Fibroblast of skin of right biceps (primary cell): ENCODE results near the gene MYO19.

Source experiments
- DNase-seq: peaks from one replicate; pipeline ENCODE4 v3.0.0-alpha.2; 2013

MYO19 gene, protein sequence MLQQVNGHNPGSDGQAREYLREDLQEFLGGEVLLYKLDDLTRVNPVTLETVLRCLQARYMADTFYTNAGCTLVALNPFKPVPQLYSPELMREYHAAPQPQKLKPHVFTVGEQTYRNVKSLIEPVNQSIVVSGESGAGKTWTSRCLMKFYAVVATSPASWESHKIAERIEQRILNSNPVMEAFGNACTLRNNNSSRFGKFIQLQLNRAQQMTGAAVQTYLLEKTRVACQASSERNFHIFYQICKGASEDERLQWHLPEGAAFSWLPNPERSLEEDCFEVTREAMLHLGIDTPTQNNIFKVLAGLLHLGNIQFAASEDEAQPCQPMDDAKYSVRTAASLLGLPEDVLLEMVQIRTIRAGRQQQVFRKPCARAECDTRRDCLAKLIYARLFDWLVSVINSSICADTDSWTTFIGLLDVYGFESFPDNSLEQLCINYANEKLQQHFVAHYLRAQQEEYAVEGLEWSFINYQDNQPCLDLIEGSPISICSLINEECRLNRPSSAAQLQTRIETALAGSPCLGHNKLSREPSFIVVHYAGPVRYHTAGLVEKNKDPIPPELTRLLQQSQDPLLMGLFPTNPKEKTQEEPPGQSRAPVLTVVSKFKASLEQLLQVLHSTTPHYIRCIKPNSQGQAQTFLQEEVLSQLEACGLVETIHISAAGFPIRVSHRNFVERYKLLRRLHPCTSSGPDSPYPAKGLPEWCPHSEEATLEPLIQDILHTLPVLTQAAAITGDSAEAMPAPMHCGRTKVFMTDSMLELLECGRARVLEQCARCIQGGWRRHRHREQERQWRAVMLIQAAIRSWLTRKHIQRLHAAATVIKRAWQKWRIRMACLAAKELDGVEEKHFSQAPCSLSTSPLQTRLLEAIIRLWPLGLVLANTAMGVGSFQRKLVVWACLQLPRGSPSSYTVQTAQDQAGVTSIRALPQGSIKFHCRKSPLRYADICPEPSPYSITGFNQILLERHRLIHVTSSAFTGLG

DNA sequence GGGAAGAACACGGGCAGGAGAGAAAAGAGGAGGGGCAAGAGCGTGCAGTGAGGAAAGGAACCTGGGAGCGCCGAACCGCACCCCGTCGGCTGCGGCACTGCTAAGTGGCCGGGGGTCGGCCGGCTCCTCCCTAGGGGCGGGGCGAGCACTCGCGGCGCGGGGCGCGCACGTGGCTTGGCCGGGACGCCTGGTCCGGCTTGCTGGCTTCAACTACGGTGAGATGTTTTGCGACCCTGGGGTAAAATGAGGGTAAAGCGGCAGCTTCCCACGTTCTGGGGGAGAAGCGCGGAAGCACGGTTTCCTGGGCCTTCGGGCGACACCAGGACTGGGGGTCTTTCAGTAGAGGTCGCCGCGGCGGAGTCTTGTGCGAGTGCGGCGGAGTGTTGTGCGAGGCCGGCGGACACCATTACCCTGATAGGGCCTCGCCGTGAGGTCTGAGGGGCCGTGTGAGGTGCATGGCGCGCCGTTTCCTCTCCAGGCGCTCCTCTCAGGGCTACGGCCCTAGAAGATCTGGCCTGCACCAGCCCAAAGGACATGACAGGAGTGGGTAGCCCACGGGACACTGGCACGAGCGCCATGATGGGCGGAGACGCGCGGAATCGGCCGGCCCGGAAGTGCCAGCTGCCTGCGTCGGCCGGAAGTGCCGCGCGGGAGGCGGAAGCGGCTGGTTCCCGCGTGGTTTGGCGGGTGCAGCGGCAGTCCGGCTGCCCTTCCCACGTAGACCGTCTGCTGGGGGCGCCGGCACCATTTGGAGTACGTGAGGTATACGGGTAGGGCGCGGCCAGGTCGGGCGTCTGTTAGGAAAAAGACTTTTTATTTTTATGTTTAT is at the start of gene MYO19, which contains the start of gene PIGW:
MYO19 (minus strand) TSS at position 29 of the 829 bp plus-strand sequence. CDS start 2,330 bp downstream, outside the sequence.
PIGW (plus strand) TSS at position 148 of the 829 bp plus-strand sequence. CDS start 2,115 bp downstream, outside the sequence.
- peak; percentile 91 for DNase-seq

DNA sequence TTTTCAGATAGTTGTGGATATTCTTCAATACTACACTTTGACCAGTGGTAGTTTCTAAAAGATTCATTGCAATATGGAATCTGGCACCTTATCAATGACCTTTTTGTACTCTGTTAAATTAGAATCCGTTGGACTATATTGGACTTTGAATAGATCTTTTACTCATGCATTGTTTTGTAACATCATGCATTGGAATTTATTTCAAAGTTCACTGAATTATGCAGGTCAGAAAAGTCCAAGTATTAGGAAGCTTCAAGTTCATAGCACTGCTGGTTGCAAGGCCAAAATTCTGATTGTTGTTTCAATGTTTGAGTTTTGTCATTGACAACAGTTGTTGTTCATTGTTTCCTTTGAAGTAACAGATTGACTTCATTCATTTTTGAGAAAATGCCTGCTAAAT is 49.1 kb upstream of the MYO19 start:
- no peak for DNase-seq

DNA sequence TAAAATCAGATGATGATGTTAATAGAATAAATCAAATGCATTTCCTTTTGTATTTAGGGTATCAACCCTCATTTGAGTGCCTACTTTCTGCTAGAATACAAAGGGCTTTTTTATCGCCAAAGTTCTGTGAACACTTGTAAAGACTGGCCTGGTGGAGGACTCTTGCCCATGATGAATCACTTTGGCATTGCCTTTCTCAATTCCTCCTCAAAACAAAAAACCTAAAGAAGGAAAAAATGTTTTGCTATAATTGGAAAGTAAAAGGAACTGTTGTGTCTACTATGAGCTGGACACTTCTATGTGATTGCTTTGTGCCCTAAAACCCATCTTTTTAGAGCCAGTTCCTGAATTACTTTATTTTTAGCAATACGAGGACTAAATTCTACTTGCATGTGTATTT is 44.0 kb upstream of the MYO19 start:
- DNase-seq = no peak

DNA sequence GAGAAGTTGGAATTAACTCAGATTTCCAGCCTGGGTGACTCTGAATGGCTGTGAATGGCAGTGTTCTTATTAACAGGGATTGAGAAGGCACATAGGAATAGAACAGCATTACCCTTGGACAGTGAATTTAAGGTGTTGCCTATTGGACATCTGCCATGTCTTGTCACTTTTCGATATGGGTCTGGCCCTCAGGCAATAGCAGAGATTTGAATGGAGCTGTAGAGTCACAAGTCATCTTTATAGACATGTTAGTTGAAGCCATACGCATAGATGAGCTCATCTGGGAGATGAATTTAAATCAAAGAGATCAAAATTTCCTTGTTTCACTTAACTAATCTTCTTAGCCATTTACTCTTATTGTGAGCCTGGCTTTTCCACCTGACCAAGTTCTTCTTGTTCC is 42.1 kb upstream of the MYO19 start:
- DNase-seq = no peak

DNA sequence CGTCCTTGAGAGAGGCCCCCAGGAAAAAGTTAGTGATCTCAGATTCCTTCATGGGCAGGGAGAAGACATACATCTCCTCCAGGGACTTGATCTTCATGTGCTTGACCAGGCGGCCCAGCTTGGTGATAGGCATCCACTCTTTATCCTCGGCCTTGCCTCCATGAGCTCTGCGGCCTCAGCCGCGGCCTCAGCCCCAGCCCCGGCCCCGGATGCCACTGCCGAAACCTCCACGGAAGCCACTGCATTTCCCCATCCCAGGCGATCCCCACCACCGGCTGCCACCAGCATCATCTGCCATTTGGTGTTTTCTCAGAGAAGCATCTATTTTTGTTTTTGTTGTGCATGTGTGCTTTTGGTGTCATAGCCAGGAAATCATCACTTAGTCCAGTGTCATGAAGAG is 40.4 kb upstream of the MYO19 start:
- no peak for DNase-seq

DNA sequence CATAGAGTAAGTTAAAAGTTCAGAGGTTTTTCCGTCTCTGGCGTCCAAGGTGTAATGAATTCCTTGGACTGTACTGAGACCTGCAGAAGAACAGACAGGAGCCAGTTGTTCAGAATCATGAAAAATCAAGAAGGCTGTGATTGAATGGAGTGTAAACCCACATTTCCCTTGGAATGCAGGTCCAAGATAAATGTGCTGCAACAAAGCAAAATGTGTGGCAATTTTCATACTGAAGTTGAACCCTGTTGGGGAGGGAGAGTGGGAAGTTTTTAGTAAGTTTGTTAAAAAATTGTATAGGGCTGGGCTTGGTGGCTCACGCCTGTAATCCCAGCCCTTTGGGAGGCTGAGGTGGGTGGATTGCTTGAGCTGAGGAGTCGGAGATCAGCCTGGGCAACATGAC is 31.4 kb upstream of the MYO19 start:
- DNase-seq = no peak

DNA sequence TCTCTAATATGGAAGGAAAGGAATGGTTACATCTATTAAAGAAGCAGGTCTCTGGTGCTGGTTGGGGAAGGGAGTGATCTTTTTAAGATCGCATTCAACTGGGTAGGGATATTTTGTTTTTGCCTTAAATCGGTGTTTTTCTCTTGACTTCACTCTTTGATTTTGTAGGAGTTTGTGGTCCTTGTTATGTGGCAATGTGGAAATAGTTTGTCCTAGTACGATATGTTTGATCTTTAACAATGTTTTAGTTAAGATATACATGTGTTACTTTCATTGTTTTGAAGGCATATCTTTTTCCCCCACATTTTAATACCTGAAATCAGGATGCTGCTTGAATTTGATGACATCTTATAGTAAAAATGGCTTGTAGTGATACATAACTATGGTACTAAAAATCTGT is 18.8 kb upstream of the MYO19 start:
- DNase-seq = no peak

DNA sequence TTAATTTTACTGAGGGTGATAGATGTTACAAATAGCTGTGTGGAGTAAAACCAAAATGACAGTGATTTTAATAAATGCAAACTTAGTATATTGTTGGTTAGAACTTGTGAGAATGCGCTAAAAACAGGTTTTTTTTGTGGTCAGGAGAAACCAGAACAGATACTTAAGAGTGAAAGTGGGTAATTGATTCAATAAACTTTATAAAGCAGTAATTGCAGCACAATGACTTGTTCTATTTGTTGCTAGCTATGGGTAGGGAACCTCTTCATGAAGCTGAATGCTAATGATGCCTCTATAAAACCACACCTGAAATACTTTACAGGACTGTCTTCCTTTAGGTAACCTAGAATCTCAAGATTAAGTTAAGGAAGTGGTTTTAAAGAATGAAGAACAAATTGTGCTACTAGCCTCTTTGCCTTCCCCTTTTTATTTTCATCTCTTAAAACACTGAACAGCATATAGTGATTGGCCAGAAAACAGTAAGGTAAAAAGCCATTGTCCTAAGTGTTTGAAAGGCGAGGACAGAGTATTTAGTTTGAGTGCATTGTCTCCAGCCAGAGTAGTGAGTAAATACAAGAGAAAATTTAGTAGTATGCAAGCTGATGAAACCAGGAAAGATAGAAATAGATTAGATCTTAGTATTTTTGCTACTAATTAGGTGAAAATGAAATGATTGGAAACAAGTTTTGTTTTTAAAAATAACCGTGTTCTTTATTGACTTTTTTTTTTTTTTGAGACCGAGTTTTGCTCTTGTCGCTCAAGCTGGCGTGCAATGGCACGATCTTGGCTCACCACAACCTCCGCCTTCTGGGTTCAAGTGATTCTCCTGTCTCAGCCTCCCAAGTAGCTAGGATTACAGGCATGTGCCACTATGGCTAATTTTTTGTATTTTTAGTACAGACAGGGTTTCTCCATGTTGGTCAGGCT is 16.1 kb upstream of the MYO19 start:
- DNase-seq = no peak

DNA sequence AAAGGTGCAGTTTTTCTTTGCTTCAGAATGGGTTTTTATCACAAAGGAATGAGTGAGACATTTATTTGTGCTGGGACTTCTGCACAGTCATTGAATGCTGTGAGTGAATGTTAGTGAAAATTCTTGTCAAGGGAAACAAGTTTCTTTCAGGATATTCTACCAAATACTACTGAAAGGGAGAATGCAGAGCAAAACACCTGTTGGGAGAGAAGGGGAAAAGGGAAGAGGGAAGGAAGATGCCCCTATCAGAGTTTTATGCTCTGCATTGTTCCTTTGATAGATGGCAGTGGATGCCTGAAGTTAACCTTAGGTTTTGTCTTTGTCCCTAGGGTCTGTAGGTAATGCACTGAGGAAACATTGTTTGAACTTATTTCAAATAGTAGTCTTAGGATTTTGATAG is 13.1 kb upstream of the MYO19 start:
- no peak for DNase-seq

DNA sequence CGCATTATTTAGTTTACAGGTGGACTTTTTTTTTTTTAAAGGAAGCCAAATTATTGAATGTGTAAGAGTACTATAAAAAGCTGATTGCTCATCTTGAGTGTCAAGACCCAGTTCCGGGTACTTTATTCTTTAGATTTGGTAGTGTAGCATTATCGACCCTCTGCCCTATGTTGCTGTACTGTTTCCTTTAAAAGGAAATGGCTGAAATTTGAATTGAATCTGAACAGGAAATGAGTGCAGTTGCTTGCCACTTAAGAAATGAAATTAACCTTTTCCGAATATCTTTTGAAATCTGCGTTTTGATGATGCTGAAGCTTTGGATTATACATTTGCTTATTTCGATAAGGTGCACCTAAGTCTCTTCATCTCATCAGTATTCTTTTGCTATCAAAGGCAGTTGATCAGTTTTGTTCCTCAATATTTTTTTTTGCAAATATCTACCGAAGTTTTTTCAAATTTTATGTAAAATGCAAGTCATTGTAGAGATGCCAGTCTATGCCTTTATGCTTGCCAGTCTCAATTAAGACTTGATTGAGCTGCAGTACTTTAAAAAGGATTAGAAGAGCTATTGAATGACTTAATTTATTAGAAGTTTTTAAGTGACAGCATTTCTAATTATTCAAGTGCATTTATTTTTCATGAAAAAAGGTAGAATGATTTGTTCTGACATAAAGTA is 11.9 kb upstream of the MYO19 start:
- no peak for DNase-seq

DNA sequence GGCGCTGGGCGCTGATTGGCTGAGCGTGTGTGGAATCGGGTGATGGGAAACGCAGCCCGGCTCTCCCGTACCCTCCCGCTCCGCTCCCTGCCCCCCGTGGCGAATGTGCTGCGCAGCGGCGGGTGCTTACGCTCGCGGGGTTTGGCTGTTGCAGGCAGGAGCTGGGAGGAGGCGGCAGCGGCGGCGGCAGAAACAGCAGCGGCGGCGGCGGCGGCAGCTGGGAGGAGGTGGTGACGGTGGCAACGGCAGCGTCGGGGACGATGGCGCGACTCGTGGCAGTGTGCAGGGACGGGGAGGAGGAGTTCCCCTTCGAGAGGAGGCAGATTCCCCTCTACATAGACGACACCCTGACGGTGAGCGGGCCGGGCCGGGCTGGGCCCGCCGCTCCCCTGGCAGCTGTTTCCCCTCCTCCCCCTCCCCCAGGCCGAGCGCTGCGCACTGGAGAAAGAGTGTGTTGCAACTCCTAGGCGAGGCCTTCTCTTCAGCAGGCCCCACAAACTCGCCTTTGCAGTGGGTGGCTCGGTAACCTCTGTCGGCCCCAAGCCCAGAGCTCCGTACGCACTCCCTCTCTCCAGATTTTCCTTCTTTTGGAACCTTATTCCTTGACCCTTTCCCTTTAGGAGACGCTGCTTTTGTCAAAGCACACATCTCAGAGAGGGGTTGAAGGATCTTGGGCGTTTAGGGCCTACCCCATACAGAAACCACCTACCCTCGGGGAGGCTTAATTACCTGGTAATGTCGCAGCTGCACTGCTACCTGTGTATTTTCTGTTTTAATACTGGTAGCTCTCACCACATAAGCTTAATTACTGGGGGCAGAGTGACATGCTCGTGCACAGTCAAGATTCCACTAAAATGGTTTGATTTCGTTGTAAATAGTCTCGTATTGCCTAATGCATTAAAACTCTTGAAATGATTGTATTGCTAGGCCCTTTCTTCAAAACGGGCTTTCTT is 11.1 kb upstream of the MYO19 start:
- DNase-seq = peak; percentile 98

DNA sequence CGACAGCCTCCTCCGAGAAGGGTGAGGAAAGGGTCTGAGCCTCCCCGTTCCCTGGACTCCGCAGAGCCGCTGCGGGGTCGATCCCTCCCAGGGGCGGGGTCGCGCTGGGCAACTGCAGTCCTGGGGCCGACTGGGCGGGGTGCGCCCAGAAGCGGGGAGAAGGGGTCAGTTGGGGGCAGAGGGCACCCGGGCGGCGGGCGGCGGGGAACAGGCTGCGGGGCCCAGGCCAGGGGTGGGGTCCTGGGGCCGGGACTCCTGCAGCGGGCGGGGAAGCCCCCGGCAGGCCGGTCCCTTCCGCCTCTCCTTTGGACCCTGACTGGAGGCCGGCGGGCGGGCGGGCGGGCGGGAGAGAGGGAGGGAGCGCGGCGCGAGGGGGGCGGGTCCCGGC is 10.4 kb upstream of the MYO19 start:
- DNase-seq = no peak

DNA sequence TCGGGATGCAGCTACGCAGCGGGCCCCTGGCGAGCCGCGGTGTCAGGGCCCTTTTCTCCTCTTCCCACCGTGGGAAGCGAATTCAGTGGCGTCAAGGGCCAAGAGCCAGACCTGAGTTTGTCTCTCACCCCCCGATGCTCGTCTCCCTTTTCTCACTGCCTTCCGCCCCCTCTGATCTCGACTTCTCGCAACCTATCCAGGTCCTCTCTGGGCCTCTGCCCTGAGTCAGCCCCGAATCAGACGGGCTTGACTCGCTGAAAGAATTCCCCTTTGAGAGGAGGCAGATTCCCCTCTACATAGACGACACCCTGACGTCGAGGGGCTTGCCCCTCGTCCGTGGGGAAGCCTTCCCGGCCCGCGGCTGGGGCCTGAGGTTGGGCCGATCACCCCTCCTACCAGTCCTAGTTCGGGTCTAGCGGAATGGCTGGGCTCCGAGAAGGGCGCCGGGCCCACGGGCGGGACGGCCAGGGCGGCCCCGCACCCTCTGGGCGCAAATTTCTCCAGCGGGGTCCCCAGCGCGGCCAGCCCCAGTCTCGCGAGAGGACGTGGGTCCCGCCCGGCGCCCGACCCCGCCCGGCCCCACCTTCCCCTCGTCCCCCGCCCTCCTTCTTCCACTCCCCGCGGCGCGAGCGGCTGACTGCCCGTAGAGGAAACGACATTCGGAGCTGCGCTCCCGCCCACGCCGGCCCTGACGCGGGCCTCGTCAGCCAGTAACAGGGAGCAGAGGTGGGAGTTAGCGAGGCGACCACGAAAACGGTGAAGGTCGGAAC is 9.8 kb upstream of the MYO19 start, which contains the start of gene GGNBP2:
GGNBP2 (plus strand) TSS at position 613 of the 770 bp plus-strand sequence. CDS start 806 bp downstream, outside the sequence.
- DNase-seq = peak; percentile 95

DNA sequence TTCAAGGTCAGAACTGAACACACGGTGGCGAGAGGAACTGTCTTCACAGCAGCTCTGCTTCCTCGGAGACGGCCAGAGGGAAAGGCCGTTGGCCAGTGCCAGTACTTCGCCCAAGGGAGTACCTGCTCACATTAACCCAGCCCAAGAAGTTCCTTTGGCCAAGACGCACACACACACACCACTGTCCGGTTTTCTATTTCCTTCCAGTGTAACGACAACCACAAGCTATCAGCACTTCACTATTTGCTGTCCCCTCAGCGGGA is 9.3 kb upstream of the MYO19 start:
- DNase-seq = peak; percentile 44

DNA sequence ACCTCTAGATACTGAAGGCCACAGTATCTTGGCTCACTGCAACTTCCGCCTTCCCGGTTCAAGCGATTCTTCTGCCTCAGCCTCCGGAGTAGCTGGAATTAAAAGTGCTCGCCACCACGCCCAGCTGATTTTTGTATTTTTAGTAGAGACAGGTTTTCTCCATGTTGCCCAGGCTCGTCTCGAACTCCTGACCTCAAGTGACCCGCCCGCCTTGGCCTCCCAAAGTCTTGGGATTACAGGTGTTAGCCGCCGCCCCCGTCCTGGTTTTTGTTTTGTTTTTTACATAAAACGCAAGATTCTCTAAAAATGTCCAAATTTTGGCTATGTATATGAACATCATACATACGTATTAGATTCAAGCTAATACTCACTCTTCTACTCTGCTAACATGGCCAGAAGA is 8.1 kb upstream of the MYO19 start:
- DNase-seq = no peak

DNA sequence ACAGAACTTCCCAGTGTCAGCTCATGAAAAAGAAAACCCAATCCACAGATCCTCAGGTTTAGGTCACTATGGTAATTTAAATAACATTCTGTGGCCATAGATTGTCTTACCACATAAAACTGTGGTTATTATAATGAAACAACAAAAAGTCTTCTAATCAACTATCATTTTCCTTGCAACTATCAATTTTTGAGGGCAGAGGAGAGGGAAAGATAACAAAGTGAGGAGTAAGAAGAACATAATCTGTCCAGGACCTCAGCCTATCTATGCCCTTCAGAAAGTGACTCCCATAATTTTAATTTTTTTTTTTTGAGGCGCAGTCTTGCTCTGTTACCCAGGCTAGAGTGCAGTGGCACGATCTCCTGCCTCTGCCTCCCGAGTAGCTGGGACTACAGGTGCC is 6.0 kb upstream of the MYO19 start:
- DNase-seq = no peak

DNA sequence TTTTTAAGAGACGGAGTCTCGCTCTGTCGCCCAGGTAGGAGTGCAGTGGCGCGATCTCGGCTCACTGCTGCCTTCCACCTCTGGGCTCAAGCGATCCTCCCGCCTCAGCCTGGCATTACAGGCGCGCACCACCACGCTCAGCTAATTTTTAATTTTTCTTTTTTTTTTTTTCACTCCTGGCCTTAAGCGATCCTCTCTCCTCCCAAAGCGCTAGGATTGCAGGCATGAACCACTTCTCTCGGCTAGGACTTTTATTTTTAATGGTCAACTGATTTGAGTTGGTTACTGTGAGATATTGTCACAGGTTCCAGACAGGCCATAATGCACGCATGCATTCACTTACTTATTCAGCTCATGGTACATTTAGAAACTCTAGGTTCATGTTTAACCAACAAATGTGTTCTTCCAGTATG is 1.0 kb upstream of the MYO19 start:
- no peak for DNase-seq

DNA sequence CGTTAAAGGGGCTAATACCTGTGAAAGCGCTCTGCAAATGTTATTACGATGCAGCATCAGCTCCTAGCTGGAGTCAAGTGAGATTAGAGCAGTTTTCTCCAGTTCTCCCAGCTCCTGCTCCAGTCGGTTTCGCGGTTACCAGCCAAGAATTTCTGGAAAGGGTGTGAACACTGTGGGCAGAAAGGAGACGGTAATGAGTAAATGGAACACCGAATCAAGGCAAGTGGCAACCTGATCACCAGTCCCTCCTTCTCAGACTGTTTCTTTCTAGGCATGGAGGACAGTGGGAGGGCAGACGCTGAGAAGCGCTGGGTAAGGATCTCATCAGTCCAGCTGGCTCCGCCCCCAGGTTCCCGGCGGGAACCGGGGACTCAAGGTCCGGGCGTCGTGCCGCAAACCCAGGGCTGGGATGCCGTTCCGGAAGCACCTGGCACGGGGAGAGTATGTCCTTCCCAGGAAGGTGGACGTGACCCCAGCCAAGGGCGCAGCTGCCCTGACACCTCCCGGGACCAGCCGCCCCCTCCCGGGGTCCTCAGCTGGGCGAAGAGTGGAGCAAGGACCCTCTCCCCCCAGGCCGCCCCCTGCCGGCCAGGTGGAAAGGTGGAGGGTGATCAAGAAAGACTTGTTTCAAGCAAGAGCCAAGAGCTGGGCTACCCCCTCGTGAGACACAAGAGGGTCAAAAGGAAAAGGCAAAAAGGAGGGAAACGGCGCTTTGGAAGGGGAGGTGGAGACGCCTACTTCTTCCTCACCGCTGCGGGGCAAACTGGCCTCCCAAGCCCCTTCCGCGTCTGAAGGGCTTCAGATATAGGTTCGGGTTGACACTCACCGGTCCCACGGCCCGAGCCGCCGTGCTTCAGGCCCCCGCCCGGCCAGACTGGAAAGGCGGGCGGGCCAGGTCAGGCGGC is 481 bp downstream of the MYO19 start:
- peak; percentile 64 for DNase-seq
